GM18498 (cell line): ENCODE measurements around the gene CERS4.
A peak's percentile ranks its signal among the peaks of the same experiment; 100 is the strongest.
"Not testable (repeated sequence)": the region's sequence is repeated elsewhere in the genome, so short reads cannot be mapped to it uniquely, and the experiment has no call there.

Experiments used
- ATAC-seq: cut with Tn5 transposase; IDR thresholded peaks from one replicate; pipeline ENCODE4 v1.9.1; 2021; ENCODE audit warnings: mild to moderate bottlenecking, moderate library complexity; ENCODE audit not compliant: unreplicated experiment

The CERS4 gene

GRCh38 chr19:8208922-8209461 lies at the start of gene CERS4:
Gene CERS4 (plus strand): TSS chr19:8209370. CDS start chr19:8251077, 41,707 bp downstream.
- peak; percentile 67 for ATAC-seq

- no peak for ATAC-seq
These were observed 48.0 kb upstream of the CERS4 start for GRCh38 chr19:8161135-8161646.

GRCh38 chr19:8163759-8164158 lies 45.4 kb upstream of the CERS4 start:
- ATAC-seq, result no peak

- no peak for ATAC-seq
These were observed 41.2 kb upstream of the CERS4 start for GRCh38 chr19:8167985-8168384.

- no peak for ATAC-seq
These were observed 40.6 kb upstream of the CERS4 start for GRCh38 chr19:8168537-8168936.

- no peak for ATAC-seq
These were observed 34.5 kb upstream of the CERS4 start for GRCh38 chr19:8174706-8175105.

GRCh38 chr19:8180018-8180417 lies 29.2 kb upstream of the CERS4 start:
- ATAC-seq, result no peak

GRCh38 chr19:8184274-8184673 lies 24.9 kb upstream of the CERS4 start:
- no peak for ATAC-seq

GRCh38 chr19:8185343-8186068 lies 23.7 kb upstream of the CERS4 start:
- ATAC-seq, result no peak

GRCh38 chr19:8192221-8192820 lies 16.8 kb upstream of the CERS4 start:
- ATAC-seq, result no peak

- ATAC-seq, result no peak
These were observed 14.5 kb upstream of the CERS4 start for GRCh38 chr19:8194528-8195267.

- no peak for ATAC-seq
These were observed 12.8 kb upstream of the CERS4 start for GRCh38 chr19:8196271-8196927.

GRCh38 chr19:8203288-8204120 lies 5.7 kb upstream of the CERS4 start:
- not testable (repeated sequence) for ATAC-seq

GRCh38 chr19:8204961-8205360 lies 4.2 kb upstream of the CERS4 start:
- ATAC-seq, result no peak

GRCh38 chr19:8206147-8207087 lies 2.8 kb upstream of the CERS4 start:
- ATAC-seq, result no peak

GRCh38 chr19:8207326-8207725 lies 1.8 kb upstream of the CERS4 start:
- ATAC-seq, result not testable (repeated sequence)

- ATAC-seq, result peak; percentile 5
These were observed 850 bp upstream of the CERS4 start for GRCh38 chr19:8208119-8208921.
